Measurements from ENCODE around the gene RANBP6.

Gene RANBP6

GRCh38 chr9:6006749-6007057 lies 8.7 kb downstream of the RANBP6 start (continued):
- no peak for TF ChIP-seq ZNF132 (tag by site-specific recombination; IDR thresholded peaks at IDR 0.05; ENCODE audit: borderline replicate concordance)
- TF ChIP-seq ZEB2 (tag by site-specific recombination; IDR thresholded peaks at IDR 0.05): no peak
- no peak for TF ChIP-seq INSM2 (tag by site-specific recombination; IDR thresholded peaks at IDR 0.05)
- no peak for TF ChIP-seq TRIM28 (IDR thresholded peaks at IDR 0.05; ENCODE audit: borderline replicate concordance, low read length)
- TF ChIP-seq ZNF701 (tag by site-specific recombination; IDR thresholded peaks at IDR 0.05): no peak
- TF ChIP-seq, protein P1, sequence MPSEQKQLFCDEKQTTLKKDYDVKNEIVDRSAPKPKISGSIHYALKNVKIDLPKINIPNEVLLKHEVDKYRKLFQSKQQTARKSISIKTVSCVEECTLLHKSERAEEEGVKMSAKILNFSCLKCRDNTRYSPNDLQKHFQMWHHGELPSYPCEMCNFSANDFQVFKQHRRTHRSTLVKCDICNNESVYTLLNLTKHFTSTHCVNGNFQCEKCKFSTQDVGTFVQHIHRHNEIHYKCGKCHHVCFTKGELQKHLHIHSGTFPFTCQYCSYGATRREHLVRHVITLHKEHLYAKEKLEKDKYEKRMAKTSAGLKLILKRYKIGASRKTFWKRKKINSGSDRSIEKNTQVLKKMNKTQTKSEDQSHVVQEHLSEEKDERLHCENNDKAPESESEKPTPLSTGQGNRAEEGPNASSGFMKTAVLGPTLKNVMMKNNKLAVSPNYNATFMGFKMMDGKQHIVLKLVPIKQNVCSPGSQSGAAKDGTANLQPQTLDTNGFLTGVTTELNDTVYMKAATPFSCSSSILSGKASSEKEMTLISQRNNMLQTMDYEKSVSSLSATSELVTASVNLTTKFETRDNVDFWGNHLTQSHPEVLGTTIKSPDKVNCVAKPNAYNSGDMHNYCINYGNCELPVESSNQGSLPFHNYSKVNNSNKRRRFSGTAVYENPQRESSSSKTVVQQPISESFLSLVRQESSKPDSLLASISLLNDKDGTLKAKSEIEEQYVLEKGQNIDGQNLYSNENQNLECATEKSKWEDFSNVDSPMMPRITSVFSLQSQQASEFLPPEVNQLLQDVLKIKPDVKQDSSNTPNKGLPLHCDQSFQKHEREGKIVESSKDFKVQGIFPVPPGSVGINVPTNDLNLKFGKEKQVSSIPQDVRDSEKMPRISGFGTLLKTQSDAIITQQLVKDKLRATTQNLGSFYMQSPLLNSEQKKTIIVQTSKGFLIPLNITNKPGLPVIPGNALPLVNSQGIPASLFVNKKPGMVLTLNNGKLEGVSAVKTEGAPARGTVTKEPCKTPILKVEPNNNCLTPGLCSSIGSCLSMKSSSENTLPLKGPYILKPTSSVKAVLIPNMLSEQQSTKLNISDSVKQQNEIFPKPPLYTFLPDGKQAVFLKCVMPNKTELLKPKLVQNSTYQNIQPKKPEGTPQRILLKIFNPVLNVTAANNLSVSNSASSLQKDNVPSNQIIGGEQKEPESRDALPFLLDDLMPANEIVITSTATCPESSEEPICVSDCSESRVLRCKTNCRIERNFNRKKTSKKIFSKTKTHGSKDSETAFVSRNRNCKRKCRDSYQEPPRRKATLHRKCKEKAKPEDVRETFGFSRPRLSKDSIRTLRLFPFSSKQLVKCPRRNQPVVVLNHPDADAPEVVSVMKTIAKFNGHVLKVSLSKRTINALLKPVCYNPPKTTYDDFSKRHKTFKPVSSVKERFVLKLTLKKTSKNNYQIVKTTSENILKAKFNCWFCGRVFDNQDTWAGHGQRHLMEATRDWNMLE (tag by site-specific recombination; conservative IDR thresholded peaks at IDR 0.05; ENCODE audit: low read depth): no peak
- TF ChIP-seq, protein P2, sequence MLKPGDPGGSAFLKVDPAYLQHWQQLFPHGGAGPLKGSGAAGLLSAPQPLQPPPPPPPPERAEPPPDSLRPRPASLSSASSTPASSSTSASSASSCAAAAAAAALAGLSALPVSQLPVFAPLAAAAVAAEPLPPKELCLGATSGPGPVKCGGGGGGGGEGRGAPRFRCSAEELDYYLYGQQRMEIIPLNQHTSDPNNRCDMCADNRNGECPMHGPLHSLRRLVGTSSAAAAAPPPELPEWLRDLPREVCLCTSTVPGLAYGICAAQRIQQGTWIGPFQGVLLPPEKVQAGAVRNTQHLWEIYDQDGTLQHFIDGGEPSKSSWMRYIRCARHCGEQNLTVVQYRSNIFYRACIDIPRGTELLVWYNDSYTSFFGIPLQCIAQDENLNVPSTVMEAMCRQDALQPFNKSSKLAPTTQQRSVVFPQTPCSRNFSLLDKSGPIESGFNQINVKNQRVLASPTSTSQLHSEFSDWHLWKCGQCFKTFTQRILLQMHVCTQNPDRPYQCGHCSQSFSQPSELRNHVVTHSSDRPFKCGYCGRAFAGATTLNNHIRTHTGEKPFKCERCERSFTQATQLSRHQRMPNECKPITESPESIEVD (tag by site-specific recombination; IDR thresholded peaks at IDR 0.05): 0 out of 2 replicates have a peak, but pooled peaks have one; percentile 26
- no peak for TF ChIP-seq ZNF266 (tag by site-specific recombination; IDR thresholded peaks at IDR 0.05; ENCODE audit: low read depth)
- TF ChIP-seq ZNF843 (tag by site-specific recombination; IDR thresholded peaks at IDR 0.05): no peak
- TF ChIP-seq ZBTB7A (tag by site-specific recombination; IDR thresholded peaks at IDR 0.05; ENCODE audit: low read depth): no peak
- peak; percentile 37; the same call in 1 of the 2 replicates for TF ChIP-seq ZNF600 (tag by site-specific recombination; IDR thresholded peaks at IDR 0.05)
- TF ChIP-seq EGR2 (tag by site-specific recombination; IDR thresholded peaks at IDR 0.05; ENCODE audit: low read depth): no peak; the same call in 1 of the 2 replicates
- no peak for TF ChIP-seq ZNF148 (tag by site-specific recombination; IDR thresholded peaks at IDR 0.05; ENCODE audit: borderline replicate concordance)
- no peak for TF ChIP-seq CTCF (tag by site-specific recombination; IDR thresholded peaks at IDR 0.05)
- TF ChIP-seq, protein P3, sequence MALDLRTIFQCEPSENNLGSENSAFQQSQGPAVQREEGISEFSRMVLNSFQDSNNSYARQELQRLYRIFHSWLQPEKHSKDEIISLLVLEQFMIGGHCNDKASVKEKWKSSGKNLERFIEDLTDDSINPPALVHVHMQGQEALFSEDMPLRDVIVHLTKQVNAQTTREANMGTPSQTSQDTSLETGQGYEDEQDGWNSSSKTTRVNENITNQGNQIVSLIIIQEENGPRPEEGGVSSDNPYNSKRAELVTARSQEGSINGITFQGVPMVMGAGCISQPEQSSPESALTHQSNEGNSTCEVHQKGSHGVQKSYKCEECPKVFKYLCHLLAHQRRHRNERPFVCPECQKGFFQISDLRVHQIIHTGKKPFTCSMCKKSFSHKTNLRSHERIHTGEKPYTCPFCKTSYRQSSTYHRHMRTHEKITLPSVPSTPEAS (tag by site-specific recombination; IDR thresholded peaks at IDR 0.05): no peak
- no peak for TF ChIP-seq ZNF621 (tag by site-specific recombination; IDR thresholded peaks at IDR 0.05)
- TF ChIP-seq ZBTB48 (tag by site-specific recombination; IDR thresholded peaks at IDR 0.05): no peak
- TF ChIP-seq, protein P4, sequence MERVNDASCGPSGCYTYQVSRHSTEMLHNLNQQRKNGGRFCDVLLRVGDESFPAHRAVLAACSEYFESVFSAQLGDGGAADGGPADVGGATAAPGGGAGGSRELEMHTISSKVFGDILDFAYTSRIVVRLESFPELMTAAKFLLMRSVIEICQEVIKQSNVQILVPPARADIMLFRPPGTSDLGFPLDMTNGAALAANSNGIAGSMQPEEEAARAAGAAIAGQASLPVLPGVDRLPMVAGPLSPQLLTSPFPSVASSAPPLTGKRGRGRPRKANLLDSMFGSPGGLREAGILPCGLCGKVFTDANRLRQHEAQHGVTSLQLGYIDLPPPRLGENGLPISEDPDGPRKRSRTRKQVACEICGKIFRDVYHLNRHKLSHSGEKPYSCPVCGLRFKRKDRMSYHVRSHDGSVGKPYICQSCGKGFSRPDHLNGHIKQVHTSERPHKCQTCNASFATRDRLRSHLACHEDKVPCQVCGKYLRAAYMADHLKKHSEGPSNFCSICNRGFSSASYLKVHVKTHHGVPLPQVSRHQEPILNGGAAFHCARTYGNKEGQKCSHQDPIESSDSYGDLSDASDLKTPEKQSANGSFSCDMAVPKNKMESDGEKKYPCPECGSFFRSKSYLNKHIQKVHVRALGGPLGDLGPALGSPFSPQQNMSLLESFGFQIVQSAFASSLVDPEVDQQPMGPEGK (tag by site-specific recombination; IDR thresholded peaks at IDR 0.05): no peak
- TF ChIP-seq, protein P5, sequence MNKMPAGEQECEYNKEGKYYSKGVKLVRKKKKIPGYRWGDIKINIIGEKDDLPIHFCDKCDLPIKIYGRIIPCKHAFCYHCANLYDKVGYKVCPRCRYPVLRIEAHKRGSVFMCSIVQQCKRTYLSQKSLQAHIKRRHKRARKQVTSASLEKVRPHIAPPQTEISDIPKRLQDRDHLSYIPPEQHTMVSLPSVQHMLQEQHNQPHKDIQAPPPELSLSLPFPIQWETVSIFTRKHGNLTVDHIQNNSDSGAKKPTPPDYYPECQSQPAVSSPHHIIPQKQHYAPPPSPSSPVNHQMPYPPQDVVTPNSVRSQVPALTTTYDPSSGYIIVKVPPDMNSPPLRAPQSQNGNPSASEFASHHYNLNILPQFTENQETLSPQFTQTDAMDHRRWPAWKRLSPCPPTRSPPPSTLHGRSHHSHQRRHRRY (tag by site-specific recombination; IDR thresholded peaks at IDR 0.05): no peak
- TF ChIP-seq, protein P6, sequence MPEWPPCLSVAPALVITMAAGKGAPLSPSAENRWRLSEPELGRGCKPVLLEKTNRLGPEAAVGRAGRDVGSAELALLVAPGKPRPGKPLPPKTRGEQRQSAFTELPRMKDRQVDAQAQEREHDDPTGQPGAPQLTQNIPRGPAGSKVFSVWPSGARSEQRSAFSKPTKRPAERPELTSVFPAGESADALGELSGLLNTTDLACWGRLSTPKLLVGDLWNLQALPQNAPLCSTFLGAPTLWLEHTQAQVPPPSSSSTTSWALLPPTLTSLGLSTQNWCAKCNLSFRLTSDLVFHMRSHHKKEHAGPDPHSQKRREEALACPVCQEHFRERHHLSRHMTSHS (tag by site-specific recombination; IDR thresholded peaks at IDR 0.05): no peak
- TF ChIP-seq ZNF211 (tag by site-specific recombination; IDR thresholded peaks at IDR 0.05; ENCODE audit: low read depth): no peak
- peak; percentile 47; the same call in 1 of the 2 replicates for TF ChIP-seq IKZF3 (tag by site-specific recombination; IDR thresholded peaks at IDR 0.05)
